ENCODE measurements around the gene FAM83C.

DNA sequence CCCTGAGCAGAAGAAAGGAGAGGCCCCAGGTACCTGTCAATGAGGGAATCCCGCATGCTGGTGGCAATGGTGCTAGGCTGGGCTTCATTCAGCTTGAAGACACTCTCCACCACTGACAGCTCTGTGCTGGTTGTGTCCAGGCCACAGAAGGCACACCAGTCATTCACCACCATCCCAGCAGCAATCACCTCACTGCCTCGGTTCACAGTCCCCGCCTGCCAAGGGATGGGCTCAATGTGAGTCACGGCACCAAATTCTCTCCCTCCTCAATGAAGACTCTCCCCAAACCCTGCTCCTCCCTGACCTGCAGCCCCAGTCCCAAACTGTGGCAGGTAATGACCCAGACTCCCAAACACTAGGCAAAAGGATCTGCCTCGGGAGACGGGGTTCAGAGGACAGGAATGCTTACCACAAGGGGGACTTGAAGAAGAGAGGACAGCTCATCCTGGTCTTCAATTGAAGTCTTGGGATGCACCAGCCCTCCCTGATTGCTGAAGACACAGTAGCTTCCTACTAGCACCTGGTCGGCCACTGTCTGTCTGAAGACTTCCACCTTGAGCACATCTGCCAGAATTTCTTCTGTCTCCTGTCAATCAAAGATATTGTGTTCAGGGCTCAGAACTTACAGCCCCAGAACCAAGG, 12.6 kb downstream of the FAM83C start:
- TF ChIP-seq CTCF (conservative IDR thresholded peaks at IDR 0.05; ENCODE audit: low read length) (no peak), EZH2phosphoT487 (IDR thresholded peaks at IDR 0.05; ENCODE audit: borderline replicate concordance, low read depth, low read length) (no peak)

Data from OCI-LY7 (cell line).